ENCODE measurements around the gene MCM9. TPM values are rescaled to one million over a fixed set of nuclear protein-coding genes. Genes with fewer than 3 reads are reported as not detected.

The MCM9 gene
- total and polyA plus RNA-seq, 2 of the 4 experiments (the other 2 are of a cell fraction): 3.5 to 7.2 TPM

DNA sequence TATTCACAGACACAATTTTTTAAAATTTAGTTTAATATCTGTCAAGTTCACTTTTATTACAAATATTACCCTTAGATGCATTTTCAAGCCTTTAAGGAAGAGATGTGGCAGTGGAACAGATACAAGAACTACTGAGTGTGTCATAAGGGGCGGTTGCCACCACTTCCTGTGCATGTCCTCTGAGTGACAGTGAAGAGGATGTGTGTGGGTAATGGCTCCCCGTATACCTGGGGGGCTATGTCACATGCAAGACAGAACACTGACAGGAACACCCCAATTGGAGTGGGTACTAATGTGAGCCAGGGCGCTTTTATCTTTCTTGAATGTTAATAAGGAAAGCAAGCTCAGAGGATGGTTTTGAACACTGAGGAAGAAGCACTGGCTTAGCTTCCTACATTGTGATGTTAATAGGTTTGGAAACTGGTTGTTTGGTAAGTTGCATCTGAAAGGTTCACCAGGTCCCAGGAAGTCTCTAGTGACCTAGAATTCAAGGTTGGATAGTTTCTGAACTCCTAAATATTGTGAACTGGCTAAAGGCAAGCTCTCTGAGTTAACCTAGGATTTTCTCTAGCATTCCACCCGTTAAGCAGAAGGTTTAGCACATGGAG lies 124.4 kb downstream of the MCM9 start:
- Histone ChIP-seq H4K91ac (ENCODE audit: insufficient read depth, low read depth, low read length) (no peak overlapping the region), H2BK120ac (ENCODE audit: low read depth, low read length) (no peak overlapping the region), H4K8ac (ENCODE audit: low read depth in 2 of 2, low read length in 2 of 2) (no peak overlapping the region), H2AFZ (replicated peaks; ENCODE audit: low read length, poor library complexity) (no peak overlapping the region), H4K20me1 (ENCODE audit: insufficient read depth, low read length) (no peaks in the 10 kb centered on the region), H3K9me1 (ENCODE audit: insufficient read depth, low read length) (no peaks in the 10 kb centered on the region; the same call in 1 of the 2 replicates), H3K9me3 (ENCODE audit: control insufficient read depth, insufficient read depth, low read length) (no peaks in the 10 kb centered on the region), H2AK9ac (replicated peaks; ENCODE audit: low read depth, low read length, poor library complexity) (no peak overlapping the region), H3K14ac (replicated peaks; ENCODE audit: low read depth, low read length) (no peak overlapping the region), H3K36me3 (ENCODE audit: control insufficient read depth, insufficient read depth, low read length) (peaks cover 2% of the 10 kb centered on the region), H2BK15ac (ENCODE audit: low read depth, low read length) (no peak overlapping the region), H3K9ac (ENCODE audit: low read depth, low read length) (no peak overlapping the region), H3K27ac (ENCODE audit: insufficient read depth, low read length) (no peak overlapping the region), H2AK5ac (ENCODE audit: low read depth, low read length) (no peak overlapping the region), H3K4me3 (ENCODE audit: insufficient read depth, low read depth, low read length) (no peak overlapping the region), H2BK20ac (ENCODE audit: low read depth, low read length) (no peak overlapping the region), H3K27me3 (ENCODE audit: control insufficient read depth, insufficient read depth, low read length) (no peaks in the 10 kb centered on the region), H2BK5ac (ENCODE audit: low read depth, low read length, poor library complexity, severe bottlenecking) (no peak overlapping the region), H3K4me2 (ENCODE audit: low read depth, low read length) (no peak overlapping the region), H3K23ac (ENCODE audit: low read depth, low read length) (no peak overlapping the region), H4K5ac (ENCODE audit: low read depth, low read length) (no peak overlapping the region), H3K4ac (ENCODE audit: low read depth, low read length) (no peak overlapping the region), H3K18ac (ENCODE audit: low read depth, low read length) (no peak overlapping the region), H3K79me1 (ENCODE audit: low read depth in 1 of 2, low read length in 2 of 2) (no peaks in the 10 kb centered on the region), H3K56ac (ENCODE audit: extremely low read depth, insufficient read depth, low read length) (no peak overlapping the region), H3K4me1 (ENCODE audit: control insufficient read depth, insufficient read depth, low read length) (no peaks in the 10 kb centered on the region)
- no peak for TF ChIP-seq RAD21 (IDR thresholded peaks at IDR 0.05; ENCODE audit: low read length)
- TF ChIP-seq RCOR1 (IDR thresholded peaks at IDR 0.05; ENCODE audit: insufficient replicate concordance, low read length): no peak
- no peak for TF ChIP-seq CHD1 (IDR thresholded peaks at IDR 0.05; ENCODE audit: low read depth, low read length)
- TF ChIP-seq, protein P1, sequence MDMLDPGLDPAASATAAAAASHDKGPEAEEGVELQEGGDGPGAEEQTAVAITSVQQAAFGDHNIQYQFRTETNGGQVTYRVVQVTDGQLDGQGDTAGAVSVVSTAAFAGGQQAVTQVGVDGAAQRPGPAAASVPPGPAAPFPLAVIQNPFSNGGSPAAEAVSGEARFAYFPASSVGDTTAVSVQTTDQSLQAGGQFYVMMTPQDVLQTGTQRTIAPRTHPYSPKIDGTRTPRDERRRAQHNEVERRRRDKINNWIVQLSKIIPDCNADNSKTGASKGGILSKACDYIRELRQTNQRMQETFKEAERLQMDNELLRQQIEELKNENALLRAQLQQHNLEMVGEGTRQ (IDR thresholded peaks at IDR 0.05; ENCODE audit: low read depth, low read length): no peak
- TF ChIP-seq POLR2A (IDR thresholded peaks at IDR 0.05; ENCODE audit: low read depth, low read length): no peak
- TF ChIP-seq BHLHE40 (IDR thresholded peaks at IDR 0.05; ENCODE audit: low read depth, low read length): no peak
- ChIA-PET POLR2A (ENCODE audit: unreplicated experiment) (no interaction called here), CTCF (interaction anchor here (0.5 kb wide), 1 partner anchor 17 kb away, joined by 4 read pairs; no protein-coding TSS in a partner anchor)
- BruUV-seq (replicated peaks): no TSS peak
- WGBS, 2 experiments (ENCODE audit: extremely low coverage in 2 of 2, insufficient read length in 1 of 2): no CpG with 5 or more reads among the region's 4 CpGs
- ATAC-seq (ENCODE audit: low read depth) (no peak), DNase-seq (no peak)
- in situ Hi-C loops (cut with MboI; ENCODE audit: low sequenced_read_pairs): no loop called here
- intact Hi-C loops (cut with micrococcal nuclease): no loop called here
- dilution Hi-C loops (cut with HindIII; ENCODE audit: low sequenced_read_pairs, unreplicated experiment): no loop called here

Data from IMR-90 (cell line).